HG03280 (cell line): ENCODE results near the gene MSANTD1.

ENCODE experiments used
- ATAC-seq: cut with Tn5 transposase; IDR thresholded peaks from one replicate; pipeline ENCODE4 v1.9.1; 2021; ENCODE audit warnings: mild to moderate bottlenecking, moderate library complexity; ENCODE audit not compliant: unreplicated experiment

The MSANTD1 gene

GRCh38 chr4:3247399-3248177 lies 1.4 kb upstream of the MSANTD1 start:
- no peak for ATAC-seq

GRCh38 chr4:3248178-3248480 lies 830 bp upstream of the MSANTD1 start:
- ATAC-seq, result no peak

GRCh38 chr4:3249711-3250437 lies 915 bp downstream of the MSANTD1 start:
- ATAC-seq, result no peak

GRCh38 chr4:3250438-3250955 lies 1.5 kb downstream of the MSANTD1 start:
- no peak for ATAC-seq

- no peak for ATAC-seq
Measured at GRCh38 chr4:3250956-3251690, 2.2 kb downstream of the MSANTD1 start.

- no peak for ATAC-seq
Measured at GRCh38 chr4:3251691-3252479, 2.9 kb downstream of the MSANTD1 start.

- no peak for ATAC-seq
Measured at GRCh38 chr4:3252480-3252828, 3.5 kb downstream of the MSANTD1 start.

GRCh38 chr4:3252831-3253641 lies 4.1 kb downstream of the MSANTD1 start:
- no peak for ATAC-seq

GRCh38 chr4:3253808-3254207 lies 4.8 kb downstream of the MSANTD1 start:
- no peak for ATAC-seq

- ATAC-seq, result no peak
Measured at GRCh38 chr4:3254302-3255131, 5.6 kb downstream of the MSANTD1 start.

- no peak for ATAC-seq
Measured at GRCh38 chr4:3255611-3256186, 6.7 kb downstream of the MSANTD1 start.

- no peak for ATAC-seq
Measured at GRCh38 chr4:3256230-3257102, 7.5 kb downstream of the MSANTD1 start.

GRCh38 chr4:3257103-3257555 lies 8.2 kb downstream of the MSANTD1 start:
- ATAC-seq, result no peak

GRCh38 chr4:3257556-3258482 lies 8.9 kb downstream of the MSANTD1 start:
- ATAC-seq, result no peak

- no peak for ATAC-seq
Measured at GRCh38 chr4:3261411-3262207, 12.7 kb downstream of the MSANTD1 start.
